K562 (cell line): ENCODE measurements around the gene ATPAF2. TPM values are rescaled to one million over a fixed set of nuclear protein-coding genes. Genes with fewer than 3 reads are reported as not detected.

Experiments
- BRCA1 ChIP-seq, 2 experiments: fragments of 450-650 bp in 1 of 2; sonication (generic) in 1 of 2; formaldehyde crosslinking in 1 of 2; IDR thresholded peaks; 2 replicates each; pipeline versions ENCODE4 v1.5.0 to v1.6.1; 2017 to 2020; ENCODE audit warnings: mild to moderate bottlenecking in 1 of 2, missing genetic modification reagents in 1 of 2
- E2F8 ChIP-seq: fragments of 450-650 bp; IDR thresholded peaks from 2 replicates; pipeline ENCODE4 v1.7.1; 2018; ENCODE audit warnings: mild to moderate bottlenecking, low read depth; ENCODE audit not compliant: partially characterized antibody
- ESRRB ChIP-seq: fragments of 250-450 bp; sonication (Bioruptor Pico); IDR thresholded peaks from 2 replicates; pipeline ENCODE4 v1.5.0; 2020; ENCODE audit warnings: mild to moderate bottlenecking, moderate library complexity, borderline replicate concordance
- FIP1L1 ChIP-seq: fragments of 200-400 bp; formaldehyde crosslinking; IDR thresholded peaks from 2 replicates; pipeline ENCODE4 v1.6.1; 2018; ENCODE audit warnings: mild to moderate bottlenecking, low read depth, low read length; ENCODE audit not compliant: poor library complexity, severe bottlenecking
- FOXJ2 ChIP-seq: fragments of 200-800 bp; sonication (Bioruptor generic); IDR thresholded peaks from 2 replicates; pipeline ENCODE4 v1.6.1; 2016; ENCODE audit warnings: missing genetic modification characterization, missing compliant biosample characterization
- GATAD2A ChIP-seq: fragments of 450-650 bp; IDR thresholded peaks from 2 replicates; pipeline ENCODE4 v1.6.1; 2017
- IRF9 ChIP-seq: fragments of 450-650 bp; IDR thresholded peaks from 2 replicates; pipeline ENCODE4 v1.6.1; 2016; ENCODE audit warnings: missing biosample characterization, missing genetic modification characterization
- KAT2B ChIP-seq: IDR thresholded peaks from one replicate; pipeline ENCODE4 v1.6.1; 2012; ENCODE audit warnings: low read depth, mild to moderate bottlenecking, control low read depth, inconsistent platforms, low read length, moderate library complexity
- KDM2B ChIP-seq: fragments of 250-450 bp; sonication (Bioruptor Pico); IDR thresholded peaks from 2 replicates; pipeline ENCODE4 v1.8.0; 2021; ENCODE audit warnings: mild to moderate bottlenecking, moderate library complexity
- NR2F6 ChIP-seq: fragments of 450-650 bp; formaldehyde crosslinking; IDR thresholded peaks from 2 replicates; pipeline ENCODE4 v1.4.0; 2020; ENCODE audit warnings: mild to moderate bottlenecking
- POLR2G ChIP-seq: fragments of 200-400 bp; formaldehyde crosslinking; IDR thresholded peaks from 2 replicates; pipeline ENCODE4 v1.6.1; 2017; ENCODE audit warnings: low read depth, mild to moderate bottlenecking, antibody characterized with exemption, low read length, moderate library complexity
- SMARCC2 ChIP-seq: fragments of 450-650 bp; IDR thresholded peaks from 2 replicates; pipeline ENCODE4 v1.6.1; 2017; ENCODE audit warnings: antibody characterized with exemption, moderate library complexity, mild to moderate bottlenecking, low read depth
- SP2 ChIP-seq: IDR thresholded peaks from 2 replicates; pipeline ENCODE4 v1.6.1; 2011; ENCODE audit warnings: mild to moderate bottlenecking, low read depth, low read length, moderate library complexity; ENCODE audit not compliant: poor library complexity, severe bottlenecking; ENCODE audit errors: extremely low read depth
- SRSF9 ChIP-seq: fragments of 200-400 bp; formaldehyde crosslinking; IDR thresholded peaks from 2 replicates; pipeline ENCODE4 v1.6.1; 2017; ENCODE audit warnings: low read depth, low read length, borderline replicate concordance
- VEZF1 ChIP-seq: fragments of 200-800 bp; sonication (Bioruptor generic); IDR thresholded peaks from 2 replicates; pipeline ENCODE4 v1.6.1; 2017; ENCODE audit warnings: missing genetic modification characterization, missing compliant biosample characterization
- XRCC4 ChIP-seq: IDR thresholded peaks from one replicate; pipeline ENCODE4 v1.6.1; 2011; ENCODE audit not compliant: insufficient read depth, insufficient read length; ENCODE audit errors: extremely low read depth
- ZHX1 ChIP-seq: fragments of 150-350 bp; conservative IDR thresholded peaks from 2 replicates; pipeline ENCODE4 v1.6.1; 2014; ENCODE audit warnings: low read length
- ZNF3 ChIP-seq: fragments of 250-450 bp; sonication (Bioruptor Pico); IDR thresholded peaks from 2 replicates; pipeline ENCODE4 v1.5.0; 2021; ENCODE audit warnings: mild to moderate bottlenecking, moderate library complexity
- ZNF408 ChIP-seq: fragments of 250-450 bp; sonication (Bioruptor Pico); IDR thresholded peaks from 2 replicates; pipeline ENCODE4 v1.4.0; 2020; ENCODE audit warnings: low read depth, mild to moderate bottlenecking, moderate library complexity
- polyA plus RNA-seq, 8 experiments: library from polyadenylated mRNA; depleted of rRNA in 4 of 8; stranded (reverse) in 5 of 8; unstranded in 3 of 8; fragments of >200 nt; fragmentation: Nextera tagmentation in 2 of 8; fragmentation: Illumina TruSeq in 1 of 8; extraction: Ambion mirVana in 2 of 8; extraction: Trizol in 1 of 8; gene quantifications; 2 replicates each; pipeline versions ENCODE4 v1.2.1 to v1.2.3, GENCODE V29; 2011 to 2014; ENCODE audit warnings: inconsistent platforms in 1 of 8, missing spikeins in 1 of 8
- total RNA-seq, 7 experiments: library from RNA; depleted of rRNA in 6 of 7; stranded (reverse); fragments of >200 nt in 6 of 7; fragmentation: Illumina TruSeq in 2 of 7; extraction: Trizol in 2 of 7; gene quantifications; 2 replicates each; pipeline versions ENCODE4 v1.2.1 to v1.2.3, GENCODE V29; 2011 to 2021; ENCODE audit warnings: low replicate concordance in 1 of 7

The ATPAF2 gene
- total and polyA plus RNA-seq, 9 of the 15 experiments (the other 6 are each of a cell fraction or from before 2014, with no cell fraction given), result 2.1 to 19.2 (median 11.3) TPM

GRCh38 chr17:18087610-18088491 lies 48.9 kb upstream of the ATPAF2 start, which contains the start of gene DRG2 (continued):
- TF ChIP-seq VEZF1 (peak; percentile 83), FIP1L1 (peak; percentile 94), ZHX1 (no peak), SMARCC2 (peak; percentile 16; the same call in 1 of the 2 replicates), KDM2B (no peak), IRF9 (tag) (no peak), ZNF3 (CRISPR knock-in tag) (no peak), NR2F6 (CRISPR knock-in tag) (no peak), ZNF408 (CRISPR knock-in tag) (no peak), SRSF9 (no peak), GATAD2A (peak; percentile 64; the same call in 1 of the 2 replicates), KAT2B (no peak), SP2 (no peak), E2F8 (peak; percentile 77), ESRRB (CRISPR knock-in tag) (no peak), POLR2G (peak; percentile 93), XRCC4 (no peak), FOXJ2 (no peak), BRCA1 (IDR thresholded peaks at IDR 0.05) (no peak), BRCA1 (CRISPR knock-in tag; IDR thresholded peaks at IDR 0.05) (0 out of 2 replicates have a peak, but pooled peaks have one; percentile 74)
